ENCODE measurements around the gene EFCAB6. TPM values are rescaled to one million over a fixed set of nuclear protein-coding genes. Genes with fewer than 3 reads are reported as not detected.

The EFCAB6 gene
- total RNA-seq, 2 experiments from 2014 or later = 0.13 TPM; not detected in 1

DNA sequence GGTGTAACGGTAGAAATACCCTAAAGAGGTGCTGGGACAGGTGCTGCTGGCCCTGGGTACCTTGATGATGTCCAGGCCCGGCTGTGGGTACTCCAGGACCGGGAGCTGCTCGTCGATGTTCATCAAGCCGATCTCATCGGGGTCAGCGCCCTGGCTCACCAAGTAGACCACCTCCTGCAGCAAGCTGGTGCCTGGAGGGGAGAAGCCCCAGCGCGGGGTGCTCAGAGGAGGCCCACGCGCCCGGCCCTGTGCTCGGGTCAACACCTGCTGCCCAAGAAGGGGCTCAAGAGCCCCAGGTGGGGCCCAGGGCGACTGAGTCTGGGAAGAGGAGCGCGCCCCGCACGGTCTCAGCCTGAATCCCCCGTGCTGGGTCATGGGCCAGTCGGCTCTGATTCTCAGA is 29.6 kb upstream of the EFCAB6 start:
- H3K9me3 ChIP-seq (ENCODE audit: low read length) = no peaks in the 10 kb centered on the region
- POLR2A ChIA-PET = interaction anchor here (1.0 kb wide), 1 partner anchor 257 kb away, joined by 4 read pairs; no protein-coding TSS in a partner anchor
- no peaks in the 10 kb centered on the region for H4K20me1 ChIP-seq (ENCODE audit: insufficient read depth, low read length)
- H3K4me1 ChIP-seq (ENCODE audit: insufficient read depth, low read length, poor library complexity, severe bottlenecking) = no peaks in the 10 kb centered on the region
- no peaks in the 10 kb centered on the region for H3K36me3 ChIP-seq (ENCODE audit: insufficient read depth, low read length)
- H3K79me2 ChIP-seq (ENCODE audit: insufficient read depth, low read depth, low read length) = no peaks in the 10 kb centered on the region
- no peak overlapping the region for H3K4me2 ChIP-seq (ENCODE audit: low read length)
- no peak for DNase-seq (ENCODE audit: low spot score)
- H3K9me2 ChIP-seq (ENCODE audit: insufficient read depth, low read length) = no peaks in the 10 kb centered on the region
- TF ChIP-seq, protein P1, sequence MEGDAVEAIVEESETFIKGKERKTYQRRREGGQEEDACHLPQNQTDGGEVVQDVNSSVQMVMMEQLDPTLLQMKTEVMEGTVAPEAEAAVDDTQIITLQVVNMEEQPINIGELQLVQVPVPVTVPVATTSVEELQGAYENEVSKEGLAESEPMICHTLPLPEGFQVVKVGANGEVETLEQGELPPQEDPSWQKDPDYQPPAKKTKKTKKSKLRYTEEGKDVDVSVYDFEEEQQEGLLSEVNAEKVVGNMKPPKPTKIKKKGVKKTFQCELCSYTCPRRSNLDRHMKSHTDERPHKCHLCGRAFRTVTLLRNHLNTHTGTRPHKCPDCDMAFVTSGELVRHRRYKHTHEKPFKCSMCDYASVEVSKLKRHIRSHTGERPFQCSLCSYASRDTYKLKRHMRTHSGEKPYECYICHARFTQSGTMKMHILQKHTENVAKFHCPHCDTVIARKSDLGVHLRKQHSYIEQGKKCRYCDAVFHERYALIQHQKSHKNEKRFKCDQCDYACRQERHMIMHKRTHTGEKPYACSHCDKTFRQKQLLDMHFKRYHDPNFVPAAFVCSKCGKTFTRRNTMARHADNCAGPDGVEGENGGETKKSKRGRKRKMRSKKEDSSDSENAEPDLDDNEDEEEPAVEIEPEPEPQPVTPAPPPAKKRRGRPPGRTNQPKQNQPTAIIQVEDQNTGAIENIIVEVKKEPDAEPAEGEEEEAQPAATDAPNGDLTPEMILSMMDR (conservative IDR thresholded peaks at IDR 0.05; ENCODE audit: low read length) = no peak
- no peak for TF ChIP-seq EZH2phosphoT487 (IDR thresholded peaks at IDR 0.05; ENCODE audit: borderline replicate concordance, low read depth, low read length)
- no TSS peak for BruUV-seq (replicated peaks)
- intact Hi-C loops (cut with micrococcal nuclease; ENCODE audit: unreplicated experiment) = no loop called here
- no peak overlapping the region for H3K27ac ChIP-seq (ENCODE audit: low read depth, low read length, poor library complexity, severe bottlenecking)
- no peak overlapping the region for H3K4me3 ChIP-seq (ENCODE audit: low read depth, low read length, poor library complexity, severe bottlenecking)
- H2AFZ ChIP-seq (ENCODE audit: low read length) = no peak overlapping the region
- CTCF ChIA-PET (ENCODE audit: unreplicated experiment) = no interaction called here

GRCh38 chr22:43840851-43841250 is 28.7 kb upstream of the EFCAB6 start:
- Histone ChIP-seq H4K20me1 (ENCODE audit: insufficient read depth, low read length) (no peaks in the 10 kb centered on the region), H3K4me3 (ENCODE audit: low read depth, low read length, poor library complexity, severe bottlenecking) (no peak overlapping the region), H3K79me2 (ENCODE audit: insufficient read depth, low read depth, low read length) (no peaks in the 10 kb centered on the region), H3K4me2 (ENCODE audit: low read length) (no peak overlapping the region), H3K36me3 (ENCODE audit: insufficient read depth, low read length) (no peaks in the 10 kb centered on the region), H3K9me3 (ENCODE audit: low read length) (no peaks in the 10 kb centered on the region), H2AFZ (ENCODE audit: low read length) (no peak overlapping the region), H3K4me1 (ENCODE audit: insufficient read depth, low read length, poor library complexity, severe bottlenecking) (no peaks in the 10 kb centered on the region), H3K9me2 (ENCODE audit: insufficient read depth, low read length) (no peaks in the 10 kb centered on the region), H3K27ac (ENCODE audit: low read depth, low read length, poor library complexity, severe bottlenecking) (no peak overlapping the region)
- no peak for DNase-seq (ENCODE audit: low spot score)
- ChIA-PET CTCF (ENCODE audit: unreplicated experiment) (no interaction called here), POLR2A (no interaction called here)
- no TSS peak for BruUV-seq (replicated peaks)
- intact Hi-C loops (cut with micrococcal nuclease; ENCODE audit: unreplicated experiment) = no loop called here
- TF ChIP-seq, protein P1 (conservative IDR thresholded peaks at IDR 0.05; ENCODE audit: low read length) = no peak
- TF ChIP-seq EZH2phosphoT487 (IDR thresholded peaks at IDR 0.05; ENCODE audit: borderline replicate concordance, low read depth, low read length) = no peak

- Histone ChIP-seq H3K4me1 (ENCODE audit: insufficient read depth, low read length, poor library complexity, severe bottlenecking) (no peaks in the 10 kb centered on the region), H3K4me2 (ENCODE audit: low read length) (no peak overlapping the region), H3K9me3 (ENCODE audit: low read length) (no peaks in the 10 kb centered on the region), H3K9me2 (ENCODE audit: insufficient read depth, low read length) (no peaks in the 10 kb centered on the region), H3K79me2 (ENCODE audit: insufficient read depth, low read depth, low read length) (no peaks in the 10 kb centered on the region), H3K4me3 (ENCODE audit: low read depth, low read length, poor library complexity, severe bottlenecking) (no peak overlapping the region), H2AFZ (ENCODE audit: low read length) (no peak overlapping the region), H4K20me1 (ENCODE audit: insufficient read depth, low read length) (no peaks in the 10 kb centered on the region), H3K36me3 (ENCODE audit: insufficient read depth, low read length) (no peaks in the 10 kb centered on the region), H3K27ac (ENCODE audit: low read depth, low read length, poor library complexity, severe bottlenecking) (no peak overlapping the region)
- BruUV-seq (replicated peaks) = no TSS peak
- ChIA-PET CTCF (ENCODE audit: unreplicated experiment) (no interaction called here), POLR2A (no interaction called here)
- no peak for DNase-seq (ENCODE audit: low spot score)
- TF ChIP-seq EZH2phosphoT487 (IDR thresholded peaks at IDR 0.05; ENCODE audit: borderline replicate concordance, low read depth, low read length) = no peak
- TF ChIP-seq, protein P1 (conservative IDR thresholded peaks at IDR 0.05; ENCODE audit: low read length) = no peak
- intact Hi-C loops (cut with micrococcal nuclease; ENCODE audit: unreplicated experiment) = no loop called here
These were observed 28.3 kb upstream of the EFCAB6 start for GRCh38 chr22:43840431-43840830.
